NCI-H446 (cell line): ENCODE results near the gene CRABP2.

ENCODE experiments used
- DNase-seq, 2 experiments: peaks; one replicate each; lab custom pipeline; 2025; lab: John Stamatoyannopoulos, UW

Gene CRABP2

DNA sequence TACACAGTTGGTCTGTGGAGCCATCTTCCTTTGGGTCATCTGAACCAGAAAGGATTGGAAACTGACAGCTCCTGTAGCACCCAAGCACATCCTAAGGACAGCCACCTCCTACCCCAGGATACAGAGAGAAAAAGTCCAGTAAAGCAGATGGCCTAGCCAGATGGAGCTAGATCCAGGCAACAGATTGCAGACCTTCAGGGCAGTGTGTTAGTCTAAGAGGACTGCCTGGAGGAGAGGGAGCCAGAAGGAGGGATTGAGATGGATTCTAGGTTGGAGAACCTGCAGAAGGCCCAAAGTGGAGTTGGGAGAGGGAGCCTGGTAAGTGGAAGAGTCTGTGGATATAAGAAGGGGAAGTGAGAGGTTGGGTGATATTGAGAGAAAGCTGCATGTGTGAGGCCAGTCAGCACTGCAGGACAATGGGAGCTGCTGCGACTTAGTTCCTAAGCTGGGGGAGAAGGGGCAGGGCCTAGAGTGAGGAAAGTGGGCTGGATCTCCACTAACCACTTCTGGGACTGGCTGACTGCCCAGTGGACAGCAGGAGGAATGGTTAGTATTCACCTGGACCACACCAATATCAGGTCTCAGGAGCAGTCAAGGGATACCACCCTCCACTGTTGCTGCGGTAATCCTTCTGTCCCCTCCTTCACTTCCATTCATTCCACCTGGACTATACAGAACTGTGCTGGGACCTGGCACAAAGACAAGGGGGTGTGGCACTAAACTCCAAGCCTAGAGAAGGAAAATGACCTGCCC, 50.1 kb downstream of the CRABP2 start:
- DNase-seq: peak; percentile 35 to 70

DNA sequence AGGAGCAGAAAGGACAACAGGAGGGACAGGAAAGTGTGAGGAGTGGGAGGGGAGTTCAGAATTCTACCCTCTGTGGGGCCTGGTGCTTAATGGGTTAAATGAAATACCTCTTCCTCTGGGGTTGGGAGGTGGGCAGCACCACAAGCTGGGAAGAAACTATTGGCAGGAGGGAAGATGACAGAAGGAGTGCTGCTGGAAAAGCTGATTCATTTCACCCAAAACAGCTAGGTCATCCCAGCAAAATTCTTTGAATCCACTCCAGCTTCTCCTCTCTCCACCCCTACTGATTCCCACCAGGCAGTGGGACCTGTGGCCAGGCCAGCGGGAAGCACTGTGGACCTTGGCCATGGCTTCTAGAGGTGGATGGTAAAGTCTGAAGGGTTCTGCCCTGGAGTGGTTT, 50.7 kb downstream of the CRABP2 start:
- DNase-seq: peak; percentile 42 to 85

- DNase-seq: no peak
These were observed 52.4 kb downstream of the CRABP2 start for GRCh38 chr1:156652992-156653355.

GRCh38 chr1:156652131-156652991, 53.0 kb downstream of the CRABP2 start:
- no peak for DNase-seq
